ENCODE results near the gene MEF2C. TPM values are rescaled to one million over a fixed set of nuclear protein-coding genes. Genes with fewer than 3 reads are reported as not detected.

Gene MEF2C
- total RNA-seq, 2 experiments from 2014 or later: 0.60 to 0.87 TPM

- ChIA-PET CTCF (no interaction called here), POLR2A (no interaction called here)
- no peak overlapping the region for H3K4me3 Mint-ChIP-seq
- Histone ChIP-seq H3K36me3 (ENCODE audit: insufficient read depth, low read length) (no peaks in the 10 kb centered on the region), H3K27me3 (ENCODE audit: control insufficient read depth in 1 of 2, insufficient read depth in 2 of 2, low read length in 2 of 2) (peaks cover 19 to 38% of the 10 kb centered on the region in 2 experiments), H3K9me3 (ENCODE audit: control insufficient read depth in 1 of 2, insufficient read depth in 1 of 2, low read length in 2 of 2) (no peaks in the 10 kb centered on the region), H3K27ac (ENCODE audit: low read depth in 1 of 2, low read length in 2 of 2) (no peak overlapping the region), H3K4me3 (ENCODE audit: low read length) (peak overlapping the region; percentile 26), H3K4me1 (ENCODE audit: insufficient read depth, low read length) (no peaks in the 10 kb centered on the region)
- peaks cover 76% of the 10 kb centered on the region for H3K27me3 Mint-ChIP-seq
- no peaks in the 10 kb centered on the region for H3K36me3 Mint-ChIP-seq (ENCODE audit: low read depth)
- no peak for TF ChIP-seq CTCF (IDR thresholded peaks at IDR 0.05)
- H3K4me1 Mint-ChIP-seq (ENCODE audit: low read depth): peaks cover 6% of the 10 kb centered on the region
- H3K27ac Mint-ChIP-seq: no peak overlapping the region
- DNase-seq (no peak), ATAC-seq (ENCODE audit: poor library complexity) (no peak)
- no peaks in the 10 kb centered on the region for H3K9me3 Mint-ChIP-seq
- intact Hi-C loops (cut with DNase I, micrococcal nuclease): no loop called here
These were observed 6.4 kb upstream of the MEF2C start for GRCh38 chr5:88889189-88890069.

GRCh38 chr5:88888848-88889188 is 5.8 kb upstream of the MEF2C start:
- peaks cover 82% of the 10 kb centered on the region for H3K27me3 Mint-ChIP-seq
- intact Hi-C loops (cut with DNase I, micrococcal nuclease): no loop called here
- H3K4me3 ChIP-seq (ENCODE audit: low read length): peak overlapping the region; percentile 26
- no peak for DNase-seq
- peaks cover 24 to 44% of the 10 kb centered on the region in 2 experiments for H3K27me3 ChIP-seq (ENCODE audit: control insufficient read depth in 1 of 2, insufficient read depth in 2 of 2, low read length in 2 of 2)
- POLR2A ChIA-PET: no interaction called here
- no peaks in the 10 kb centered on the region for H3K9me3 Mint-ChIP-seq
- no peak overlapping the region for H3K27ac ChIP-seq (ENCODE audit: low read depth in 1 of 2, low read length in 2 of 2)
- no peak overlapping the region for H3K27ac Mint-ChIP-seq
- H3K4me1 Mint-ChIP-seq (ENCODE audit: low read depth): peaks cover 12% of the 10 kb centered on the region
- H3K36me3 ChIP-seq (ENCODE audit: insufficient read depth, low read length): no peaks in the 10 kb centered on the region
- H3K36me3 Mint-ChIP-seq (ENCODE audit: low read depth): no peaks in the 10 kb centered on the region
- no peak for TF ChIP-seq CTCF (IDR thresholded peaks at IDR 0.05)
- CTCF ChIA-PET: no interaction called here
- peaks cover 5% of the 10 kb centered on the region for H3K4me1 ChIP-seq (ENCODE audit: insufficient read depth, low read length)
- H3K4me3 Mint-ChIP-seq: no peak overlapping the region
- ATAC-seq (ENCODE audit: poor library complexity): no peak
- H3K9me3 ChIP-seq (ENCODE audit: control insufficient read depth in 1 of 2, insufficient read depth in 1 of 2, low read length in 2 of 2): peaks cover 0 to 5% of the 10 kb centered on the region in 2 experiments

GRCh38 chr5:88888291-88888690 is 5.3 kb upstream of the MEF2C start:
- H3K4me3 Mint-ChIP-seq: no peak overlapping the region

More at GRCh38 chr5:88888291-88888690, 5.3 kb upstream of the MEF2C start:
- H3K9me3 Mint-ChIP-seq: no peaks in the 10 kb centered on the region
- no peak overlapping the region for H3K4me3 ChIP-seq (ENCODE audit: low read length)
- no peak overlapping the region for H3K27ac Mint-ChIP-seq
- DNase-seq (no peak), ATAC-seq (ENCODE audit: poor library complexity) (no peak)
- peaks cover 87% of the 10 kb centered on the region for H3K27me3 Mint-ChIP-seq
- CTCF ChIA-PET: no interaction called here
- peaks cover 0 to 6% of the 10 kb centered on the region in 2 experiments for H3K9me3 ChIP-seq (ENCODE audit: control insufficient read depth in 1 of 2, insufficient read depth in 1 of 2, low read length in 2 of 2)
- intact Hi-C loops (cut with DNase I, micrococcal nuclease): no loop called here
- H3K36me3 ChIP-seq (ENCODE audit: insufficient read depth, low read length): no peaks in the 10 kb centered on the region
- no peak for TF ChIP-seq CTCF (IDR thresholded peaks at IDR 0.05)
- POLR2A ChIA-PET: no interaction called here
- peaks cover 9% of the 10 kb centered on the region for H3K4me1 ChIP-seq (ENCODE audit: insufficient read depth, low read length)
- no peak overlapping the region for H3K27ac ChIP-seq (ENCODE audit: low read depth in 1 of 2, low read length in 2 of 2)
- no peaks in the 10 kb centered on the region for H3K36me3 Mint-ChIP-seq (ENCODE audit: low read depth)
- peaks cover 24 to 48% of the 10 kb centered on the region in 2 experiments for H3K27me3 ChIP-seq (ENCODE audit: control insufficient read depth in 1 of 2, insufficient read depth in 2 of 2, low read length in 2 of 2)
- H3K4me1 Mint-ChIP-seq (ENCODE audit: low read depth): peaks cover 17% of the 10 kb centered on the region
